H1 (cell line): Measurements from ENCODE around the gene MMP28. TPM values are rescaled to one million over a fixed set of nuclear protein-coding genes. Genes with fewer than 3 reads are reported as not detected.

Source experiments
- CTCF ChIA-PET: fragments of 300-600 bp; sonication (Branson Sonifier 250); formaldehyde crosslinking; loops from one replicate; lab custom pipeline; 2021; ENCODE audit not compliant: partially characterized antibody; lab: Charles Lee
- POLR2A ChIA-PET: fragments of 300-600 bp; sonication (Branson Sonifier 250); formaldehyde crosslinking; loops from one replicate; lab custom pipeline; 2021; ENCODE audit warnings: inconsistent platforms; ENCODE audit not compliant: partially characterized antibody; lab: Charles Lee
- DNase-seq, 2 experiments: peaks; one replicate each; pipeline versions ENCODE4 v3.0.0 to v3.0.0-alpha.2; 2010 to 2022; ENCODE audit warnings: low spot score in 2 of 2, low read depth in 1 of 2, mixed read lengths in 1 of 2
- FAIRE-seq: peaks from 2 replicates; lab custom pipeline; 2011; peaks lifted over from hg19 to GRCh38; lab: Jason Lieb, UNC
- H2AFZ ChIP-seq: 2 replicates; pipeline ENCODE4 v1.8.1; 2012; ENCODE audit warnings: low read length, inconsistent platforms
- H2AK5ac ChIP-seq: 2 replicates; pipeline ENCODE4 v1.6.1; 2013; ENCODE audit warnings: low read depth, low read length
- H2BK120ac ChIP-seq: replicated peaks from 2 replicates; pipeline ENCODE3; 2013; ENCODE audit warnings: low read depth, low read length, inconsistent platforms
- H2BK12ac ChIP-seq: 2 replicates; pipeline ENCODE4 v1.6.1; 2013; ENCODE audit warnings: low read depth, low read length
- H2BK15ac ChIP-seq: 2 replicates; pipeline ENCODE4 v1.6.1; 2013; ENCODE audit warnings: low read length
- H2BK20ac ChIP-seq: 2 replicates; pipeline ENCODE4 v1.6.1; 2013; ENCODE audit warnings: low read length
- H2BK5ac ChIP-seq: 2 replicates; pipeline ENCODE4 v1.6.1; 2013; ENCODE audit warnings: low read depth, low read length
- H3K14ac ChIP-seq: 2 replicates; pipeline ENCODE4 v1.6.1; 2013; ENCODE audit warnings: inconsistent platforms; ENCODE audit not compliant: insufficient read length
- H3K18ac ChIP-seq: 2 replicates; pipeline ENCODE4 v1.6.1; 2013; ENCODE audit warnings: low read length; ENCODE audit errors: extremely low read depth
- H3K23ac ChIP-seq: 2 replicates; pipeline ENCODE4 v1.6.1; 2013; ENCODE audit warnings: inconsistent platforms; ENCODE audit not compliant: insufficient read length
- H3K23me2 ChIP-seq: 2 replicates; pipeline ENCODE4 v1.6.1; 2013; ENCODE audit warnings: low read depth, low read length
- H3K27ac ChIP-seq: 2 replicates; pipeline ENCODE4 v1.6.1; 2011; ENCODE audit warnings: low read depth, low read length, inconsistent platforms
- H3K27me3 ChIP-seq, 4 experiments: replicated peaks in 1 of 4; 1 replicate in 1 of 4; 2 replicates in 3 of 4; pipeline versions ENCODE4 v1.6.1 to v1.8.1; 2011 to 2013; ENCODE audit warnings: low read length in 3 of 4, mild to moderate bottlenecking in 3 of 4, inconsistent platforms in 2 of 4, mixed read lengths in 2 of 4, moderate library complexity in 1 of 4; ENCODE audit not compliant: control insufficient read depth in 3 of 4, insufficient read depth in 3 of 4; ENCODE audit errors: extremely low read depth in 1 of 4
- H3K36me3 ChIP-seq, 4 experiments: 2 replicates each; pipeline versions ENCODE4 v1.6.1 to v1.8.1; 2011 to 2013; ENCODE audit warnings: mild to moderate bottlenecking in 4 of 4, low read length in 3 of 4, moderate library complexity in 2 of 4, control low read depth in 1 of 4, inconsistent platforms in 1 of 4; ENCODE audit not compliant: insufficient read depth in 4 of 4, control insufficient read depth in 2 of 4
- H3K4ac ChIP-seq: replicated peaks from 2 replicates; pipeline ENCODE3; 2013; ENCODE audit warnings: low read length, low read depth, mixed read lengths, inconsistent platforms; ENCODE audit not compliant: insufficient read length
- H3K4me1 ChIP-seq, 4 experiments: replicated peaks in 1 of 4; 1 replicate in 1 of 4; 2 replicates in 3 of 4; pipeline versions ENCODE4 v1.6.1 to v1.8.1; 2011 to 2013; ENCODE audit warnings: low read length in 3 of 4, inconsistent platforms in 2 of 4, mixed read lengths in 1 of 4; ENCODE audit not compliant: insufficient read depth in 4 of 4, control insufficient read depth in 3 of 4
- H3K4me2 ChIP-seq, 2 experiments: 2 replicates each; pipeline versions ENCODE4 v1.6.1 to v1.8.1; 2011 to 2013; ENCODE audit warnings: low read depth in 2 of 2, low read length in 2 of 2, control low read depth in 1 of 2, inconsistent platforms in 1 of 2, mild to moderate bottlenecking in 1 of 2; ENCODE audit not compliant: insufficient read depth in 1 of 2
- H3K4me3 ChIP-seq, 4 experiments: fragments of 200-600, 300-600 bp in 1 of 4; sonication (generic), shearing (Covaris generic), sonication (Bioruptor Twin) in 1 of 4; 2 replicates each; pipeline versions ENCODE4 v1.5.1 to v1.8.1; 2011 to 2016; ENCODE audit warnings: low read length in 4 of 4, low read depth in 3 of 4, control low read depth in 2 of 4, inconsistent platforms in 2 of 4, mild to moderate bottlenecking in 2 of 4, mixed read lengths in 1 of 4, moderate library complexity in 1 of 4; ENCODE audit not compliant: insufficient read depth in 2 of 4; ENCODE audit errors: extremely low read depth in 1 of 4
- H3K56ac ChIP-seq: replicated peaks from 2 replicates; pipeline ENCODE3; 2013; ENCODE audit warnings: low read depth, mild to moderate bottlenecking, mixed read lengths, low read length, inconsistent platforms; ENCODE audit not compliant: insufficient read length
- H3K79me1 ChIP-seq: 2 replicates; pipeline ENCODE4 v1.6.1; 2013; ENCODE audit warnings: low read depth, low read length, control low read depth
- H3K79me2 ChIP-seq, 2 experiments: 2 replicates each; pipeline versions ENCODE4 v1.6.1 to v1.8.1; 2012 to 2013; ENCODE audit warnings: low read length in 2 of 2, mild to moderate bottlenecking in 2 of 2, inconsistent platforms in 1 of 2; ENCODE audit not compliant: insufficient read depth in 2 of 2, control insufficient read depth in 1 of 2
- H3K9ac ChIP-seq, 4 experiments: replicated peaks in 1 of 4; 1 replicate in 1 of 4; 2 replicates in 3 of 4; pipeline versions ENCODE4 v1.6.1 to v1.8.1; 2011 to 2013; ENCODE audit warnings: low read depth in 3 of 4, low read length in 3 of 4, control low read depth in 2 of 4, mild to moderate bottlenecking in 2 of 4, moderate library complexity in 2 of 4, inconsistent platforms in 1 of 4; ENCODE audit errors: extremely low read depth in 1 of 4
- H3K9me3 ChIP-seq, 2 experiments: 2 replicates each; pipeline versions ENCODE4 v1.6.1 to v1.8.1; 2012 to 2013; ENCODE audit warnings: mild to moderate bottlenecking in 2 of 2, moderate library complexity in 2 of 2, control low read depth in 1 of 2, inconsistent platforms in 1 of 2, low read depth in 1 of 2, low read length in 1 of 2, mixed read lengths in 1 of 2; ENCODE audit not compliant: insufficient read depth in 2 of 2
- H4K20me1 ChIP-seq, 2 experiments: replicated peaks in 1 of 2; 2 replicates each; pipeline versions ENCODE3 to v1.8.1; 2011 to 2013; ENCODE audit warnings: inconsistent platforms in 2 of 2, low read length in 2 of 2, mild to moderate bottlenecking in 1 of 2; ENCODE audit not compliant: insufficient read depth in 2 of 2, control insufficient read depth in 1 of 2
- H4K5ac ChIP-seq: 2 replicates; pipeline ENCODE4 v1.6.1; 2013; ENCODE audit warnings: low read length, low read depth, mixed read lengths, inconsistent platforms; ENCODE audit not compliant: insufficient read length
- H4K8ac ChIP-seq: 2 replicates; pipeline ENCODE4 v1.8.0; 2013; ENCODE audit warnings: mild to moderate bottlenecking, moderate library complexity, low read length, inconsistent platforms; ENCODE audit not compliant: insufficient read depth; ENCODE audit errors: extremely low read depth
- H4K91ac ChIP-seq: replicated peaks from 2 replicates; pipeline ENCODE3; 2013; ENCODE audit warnings: low read length, mixed read lengths, inconsistent platforms; ENCODE audit not compliant: insufficient read length
- NRF1 ChIP-seq: IDR thresholded peaks from 2 replicates; pipeline ENCODE4 v1.6.1; 2011; ENCODE audit warnings: mild to moderate bottlenecking, low read depth, low read length, improper control_type of control experiment
- POLR2AphosphoS5 ChIP-seq: IDR thresholded peaks from 2 replicates; pipeline ENCODE4 v1.6.1; 2011; ENCODE audit warnings: low read depth, low read length
- WGBS, 2 experiments: shearing (Covaris generic) in 1 of 2; methylation state at CpG; one replicate each; pipeline versions ENCODE4 v1.1.6 to v1.1.7; 2013 to 2015; ENCODE audit warnings: low lambda C conversion rate in 2 of 2, mixed read lengths in 2 of 2, inconsistent platforms in 1 of 2, low coverage in 1 of 2, missing lambda C conversion rate in 1 of 2; ENCODE audit not compliant: insufficient replicate concordance in 2 of 2, insufficient coverage in 1 of 2, insufficient read length in 1 of 2; ENCODE audit errors: extremely low coverage in 1 of 2, missing lambda C conversion rate in 1 of 2; 5-methylcytosine and 5-hydroxymethylcytosine counted together
- polyA plus RNA-seq, 7 experiments: library from polyadenylated mRNA; depleted of rRNA in 3 of 7; stranded (reverse) in 5 of 7; unstranded in 2 of 7; fragments of >200 nt in 5 of 7; fragments of 200-250 nt in 2 of 7; gene quantifications; 1 replicate in 5 of 7; 2 replicates in 1 of 7; 4 replicates in 1 of 7; pipeline versions ENCODE4 v1.2.1 to v1.2.3, GENCODE V29; 2011 to 2013; ENCODE audit warnings: missing spikeins in 2 of 7, mixed read lengths in 2 of 7
- total RNA-seq: library from RNA; stranded (reverse); fragmentation: NEBNext Ultra II Directional; extraction: Animal tissue kit (Norgen Biotek cat#: 25700); gene quantifications from 2 replicates; pipeline ENCODE4 v1.2.1, GENCODE V29; 2021

The MMP28 gene
- total and polyA plus RNA-seq, 2 of the 8 experiments (the other 6 are each of a cell fraction or from before 2014, with no cell fraction given) = not detected

- POLR2A ChIA-PET = interaction anchor here (1.9 to 5.8 kb wide), 3 partner anchors 17 to 54 kb away, joined by 6 to 50 read pairs (median 9); partner anchors contain the start of gene MMP28
These were observed 16.3 kb upstream of the MMP28 start for GRCh38 chr17:35811759-35812158.

More at GRCh38 chr17:35811759-35812158, 16.3 kb upstream of the MMP28 start:
- H4K20me1 ChIP-seq = peaks cover 13 to 21% of the 10 kb centered on the region in 2 experiments
- no peak overlapping the region for H2BK12ac ChIP-seq
- DNase-seq (no peak), FAIRE-seq (no peak)
- no peak overlapping the region for H3K18ac ChIP-seq
- H3K79me1 ChIP-seq = no peaks in the 10 kb centered on the region
- peaks cover 0 to 10% (median 0%) of the 10 kb centered on the region in 4 experiments; a peak in 3 of 7 replicates for H3K4me1 ChIP-seq
- H3K4ac ChIP-seq = no peak overlapping the region
- H4K5ac ChIP-seq = no peak overlapping the region
- H3K9me3 ChIP-seq = no peaks in the 10 kb centered on the region
- no peak overlapping the region for H3K56ac ChIP-seq
- H3K9ac ChIP-seq = no peak overlapping the region
- H3K23ac ChIP-seq = no peak overlapping the region
- no peak overlapping the region for H2AFZ ChIP-seq
- H4K8ac ChIP-seq = no peak overlapping the region
- H3K27me3 ChIP-seq = no peaks in the 10 kb centered on the region
- H2AK5ac ChIP-seq = no peak overlapping the region
- peaks cover 31 to 74% of the 10 kb centered on the region in 2 experiments for H3K79me2 ChIP-seq
- H2BK5ac ChIP-seq = no peak overlapping the region
- H3K36me3 ChIP-seq = peaks cover 0 to 15% (median 3%) of the 10 kb centered on the region in 4 experiments; a peak in 3 of 8 replicates
- peak overlapping the region in 1 of 4 experiments; percentile 92; a peak in 1 of 8 replicates for H3K4me3 ChIP-seq
- CTCF ChIA-PET = interaction anchor here (1.1 to 6.6 kb wide), 2 partner anchors 45 to 65 kb away, joined by 5 to 107 read pairs; no protein-coding TSS in a partner anchor
- peaks cover 13% of the 10 kb centered on the region for H3K23me2 ChIP-seq
- H4K91ac ChIP-seq = no peak overlapping the region
- no peak overlapping the region for H2BK20ac ChIP-seq
- no peak overlapping the region for H3K14ac ChIP-seq
- H3K27ac ChIP-seq = no peak overlapping the region
- no peak overlapping the region for H2BK120ac ChIP-seq
- H2BK15ac ChIP-seq = no peak overlapping the region
- H3K4me2 ChIP-seq = no peak overlapping the region; a peak in 1 of 4 replicates
- TF ChIP-seq NRF1 (no peak), POLR2AphosphoS5 (0 out of 2 replicates have a peak, but pooled peaks have one; percentile 38)
- WGBS, 2 experiments = 89% methylated on average over 6 of the region's 6 CpGs; no CpG with 5 or more reads in 1 of the 2 experiments
